T-helper 2 cell (primary cell): ENCODE results near the gene AIF1.
A peak's percentile ranks its signal among the peaks of the same experiment; 100 is the strongest.

ENCODE experiments used
- DNase-seq, 5 experiments: peaks; one replicate each; pipeline versions ENCODE4 v3.0.0 to v3.0.0-alpha.2; 2012 to 2022

Gene AIF1

DNA sequence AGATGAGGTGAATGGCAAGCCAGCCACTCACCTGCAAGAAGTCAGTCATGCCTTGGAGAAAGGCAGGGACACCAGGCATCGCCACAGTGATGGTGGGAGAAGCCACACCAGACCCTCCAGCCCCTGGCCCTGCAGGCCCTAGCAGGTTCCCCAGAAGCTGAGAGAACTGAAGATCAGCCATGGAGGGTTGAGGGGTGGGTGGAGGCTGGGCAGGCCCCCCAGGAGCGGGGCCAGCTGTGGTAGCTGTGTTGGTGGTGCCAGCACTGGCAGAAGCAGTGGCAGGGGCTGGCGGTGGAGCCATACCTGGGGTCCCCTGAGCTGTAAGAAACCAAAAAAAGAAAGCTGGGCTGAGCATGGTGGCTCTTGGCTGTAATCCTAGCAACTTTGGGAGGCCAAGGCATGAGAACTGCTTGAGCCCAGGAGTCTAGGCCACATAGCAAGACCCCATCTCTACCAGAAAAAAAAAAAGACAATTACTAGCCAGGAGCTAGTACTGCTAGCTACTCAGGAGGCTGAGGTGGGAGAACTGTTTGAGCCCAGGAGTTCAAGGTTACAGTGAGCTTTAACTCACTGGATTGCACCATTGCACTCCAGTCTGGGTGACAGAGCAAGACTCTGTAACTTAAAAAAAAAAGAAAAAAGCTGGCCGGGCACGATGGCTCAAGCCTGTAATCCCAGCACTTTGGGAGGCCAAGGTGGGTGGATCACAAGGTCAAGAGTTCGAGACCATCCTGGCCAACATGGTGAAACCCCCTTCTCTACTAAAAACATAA, 27.9 kb downstream of the AIF1 start:
- DNase-seq = no peak

GRCh38 chr6:31643818-31644454, 28.9 kb downstream of the AIF1 start:
- DNase-seq = no peak

DNA sequence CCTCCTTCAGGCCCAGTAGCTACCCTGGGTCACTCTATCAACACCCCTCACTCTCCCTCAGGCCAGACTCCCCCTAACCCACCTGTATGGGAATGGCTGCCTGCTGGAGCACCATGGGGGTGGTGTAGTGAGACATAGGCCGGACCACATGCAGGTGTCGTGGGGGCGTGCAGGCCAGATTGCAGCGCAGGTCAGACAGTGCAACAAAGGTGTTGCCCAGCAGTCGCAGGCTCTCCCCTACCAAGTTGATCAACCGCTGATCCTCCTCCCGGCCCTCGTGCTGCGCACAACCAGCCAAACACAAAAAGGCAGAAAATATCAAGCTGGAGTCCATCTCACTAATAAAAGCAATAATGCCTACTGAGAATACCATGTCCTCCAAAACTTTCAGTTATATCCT, 30.3 kb downstream of the AIF1 start:
- no peak for DNase-seq

DNA sequence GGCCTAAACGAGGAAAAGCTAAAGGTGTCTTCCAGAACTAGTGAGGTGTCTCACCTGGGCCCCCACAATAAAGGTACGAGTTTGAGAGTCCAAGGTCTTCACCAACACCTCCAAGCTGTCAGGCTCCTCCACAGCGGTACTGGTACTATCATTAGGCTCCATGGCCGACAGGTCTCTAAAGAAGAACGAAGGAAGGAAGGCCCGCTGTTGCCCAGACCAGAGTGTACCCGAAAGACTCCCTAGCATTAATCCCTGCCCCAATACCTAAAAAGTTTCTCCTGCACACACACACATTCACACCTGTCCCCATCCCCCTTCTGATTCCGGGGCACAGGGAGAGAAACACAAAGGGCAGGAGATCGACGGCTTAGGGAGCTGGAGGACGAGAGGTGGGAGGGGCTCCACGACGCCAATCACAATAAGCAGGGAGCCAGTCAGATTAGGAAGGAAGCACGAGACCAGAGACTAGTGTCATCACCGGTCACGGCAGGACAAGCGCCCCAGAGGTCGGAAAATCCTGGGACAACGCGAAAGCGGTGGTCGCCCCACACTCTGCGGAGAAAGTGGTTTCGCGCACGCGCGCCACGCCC, 36.7 kb downstream of the AIF1 start:
- peak in 1 of 5 experiments; percentile 83 for DNase-seq

DNA sequence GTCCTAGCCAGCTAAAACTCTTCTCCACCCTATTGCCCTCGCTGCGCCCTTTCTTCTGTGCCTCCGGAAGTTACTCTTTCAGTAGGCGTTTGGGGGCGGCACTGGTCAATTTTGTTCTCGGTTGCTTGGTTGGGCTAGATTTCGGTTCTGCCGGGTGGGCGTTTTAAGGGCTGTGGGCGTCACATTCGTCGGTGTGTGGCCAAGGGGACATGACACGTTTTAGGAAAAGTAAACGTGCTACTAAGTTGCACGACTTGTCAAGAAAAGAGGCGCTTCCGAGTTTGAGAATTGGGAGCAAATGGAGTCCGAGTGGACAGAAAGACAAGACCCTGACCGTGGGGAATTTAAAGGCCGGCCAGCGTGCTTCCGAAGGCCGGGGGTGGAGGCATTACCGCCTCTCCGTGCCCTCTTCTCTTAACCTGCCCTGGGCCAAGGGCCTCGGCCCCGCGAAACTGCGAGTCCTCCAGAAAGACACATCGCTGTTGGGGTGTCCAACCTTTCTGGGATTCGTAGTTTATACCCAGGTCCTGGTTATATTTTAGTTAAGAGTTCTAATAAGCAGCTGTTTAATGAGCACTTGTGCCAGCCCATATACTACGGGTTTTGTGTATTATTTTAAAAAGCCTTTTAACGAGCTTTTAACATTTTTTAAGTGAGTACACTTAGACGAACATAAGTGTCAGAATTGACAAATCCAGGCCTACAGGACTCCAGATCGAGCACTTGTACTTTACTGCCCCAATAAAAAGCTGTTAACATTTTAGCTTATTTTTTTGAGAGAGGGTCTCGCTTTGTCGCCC, 38.1 kb downstream of the AIF1 start:
- peak in 4 of 5 experiments; percentile 54 to 89 (median 76) for DNase-seq

DNA sequence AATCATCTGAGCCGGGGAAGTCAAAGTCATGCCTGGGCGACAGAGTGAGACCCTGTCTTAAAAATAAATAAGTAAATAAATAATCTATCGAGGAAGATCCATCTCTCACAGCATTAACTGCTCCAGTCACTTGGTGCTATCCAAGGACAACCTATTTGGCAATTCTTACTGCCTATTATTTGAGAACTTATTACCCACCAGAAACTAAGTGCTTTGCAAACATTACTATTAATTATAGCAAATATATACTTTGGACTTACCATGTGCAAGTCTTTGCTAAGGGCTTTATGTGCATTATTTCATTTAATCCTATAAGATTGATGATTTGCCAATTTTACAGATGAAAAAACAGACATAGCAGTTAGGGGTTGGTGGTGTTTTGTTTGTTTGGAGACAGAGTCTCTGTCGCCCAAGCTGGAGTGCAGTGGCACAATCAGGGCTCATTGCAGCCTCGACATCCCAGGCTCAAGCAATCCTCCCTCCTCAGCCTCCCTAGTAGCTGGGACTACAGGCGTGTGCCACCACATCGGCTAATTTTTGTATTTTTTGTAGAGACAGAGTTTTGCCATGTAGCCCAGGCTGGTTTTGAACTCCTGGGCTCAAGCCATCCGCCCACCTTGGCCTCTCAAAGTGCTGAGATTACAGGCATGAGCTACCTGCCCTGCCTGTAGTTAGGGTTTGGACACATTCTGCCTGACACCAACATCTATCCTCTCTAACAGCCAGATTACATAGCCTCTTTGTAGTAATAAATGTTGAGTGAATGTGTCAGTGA, 39.7 kb downstream of the AIF1 start:
- DNase-seq = no peak

DNA sequence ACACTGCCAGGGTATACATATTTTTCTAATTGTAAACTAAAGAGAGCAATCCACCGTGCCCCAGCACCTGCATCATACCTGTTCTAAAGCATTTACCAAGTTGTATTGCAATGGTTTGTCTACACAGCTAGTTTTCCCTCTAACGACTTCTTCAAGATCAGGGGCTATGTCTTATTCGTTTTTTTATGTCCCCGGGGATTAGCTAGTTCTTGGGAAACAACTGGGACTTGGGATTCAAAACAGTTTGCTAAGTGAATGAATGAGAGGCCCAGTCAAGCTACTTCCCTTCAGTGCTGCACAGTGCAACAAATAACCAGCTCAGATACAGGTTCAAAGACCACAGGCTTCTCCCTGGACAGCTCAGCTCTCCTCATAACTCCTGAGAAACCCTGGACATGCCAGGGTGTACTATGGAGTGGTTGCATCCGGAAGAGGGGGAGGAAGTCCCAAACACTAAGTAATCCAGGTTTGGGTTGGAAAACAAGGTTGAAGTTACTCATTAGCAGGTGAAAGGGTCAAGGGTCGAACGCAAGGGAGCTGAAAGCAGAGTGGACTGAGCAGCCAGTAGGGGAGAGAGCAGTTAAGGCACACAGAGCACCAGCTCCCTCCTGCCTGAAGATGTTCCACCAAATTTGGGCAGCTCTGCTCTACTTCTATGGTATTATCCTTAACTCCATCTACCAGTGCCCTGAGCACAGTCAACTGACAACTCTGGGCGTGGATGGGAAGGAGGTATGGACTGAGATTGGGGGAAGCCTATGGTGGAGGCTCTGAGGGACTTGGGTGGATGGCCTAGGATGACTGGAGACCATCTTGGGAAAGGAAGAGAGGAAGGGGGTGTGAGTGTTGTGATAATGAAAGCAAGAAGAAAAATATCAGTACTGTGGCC, 40.6 kb downstream of the AIF1 start, which contains the start of gene APOM:
Gene APOM, plus strand, starts transcription at position 546 of the 889 bp plus-strand sequence. Its CDS starts 73 bp downstream, at position 619.
- DNase-seq = no peak

DNA sequence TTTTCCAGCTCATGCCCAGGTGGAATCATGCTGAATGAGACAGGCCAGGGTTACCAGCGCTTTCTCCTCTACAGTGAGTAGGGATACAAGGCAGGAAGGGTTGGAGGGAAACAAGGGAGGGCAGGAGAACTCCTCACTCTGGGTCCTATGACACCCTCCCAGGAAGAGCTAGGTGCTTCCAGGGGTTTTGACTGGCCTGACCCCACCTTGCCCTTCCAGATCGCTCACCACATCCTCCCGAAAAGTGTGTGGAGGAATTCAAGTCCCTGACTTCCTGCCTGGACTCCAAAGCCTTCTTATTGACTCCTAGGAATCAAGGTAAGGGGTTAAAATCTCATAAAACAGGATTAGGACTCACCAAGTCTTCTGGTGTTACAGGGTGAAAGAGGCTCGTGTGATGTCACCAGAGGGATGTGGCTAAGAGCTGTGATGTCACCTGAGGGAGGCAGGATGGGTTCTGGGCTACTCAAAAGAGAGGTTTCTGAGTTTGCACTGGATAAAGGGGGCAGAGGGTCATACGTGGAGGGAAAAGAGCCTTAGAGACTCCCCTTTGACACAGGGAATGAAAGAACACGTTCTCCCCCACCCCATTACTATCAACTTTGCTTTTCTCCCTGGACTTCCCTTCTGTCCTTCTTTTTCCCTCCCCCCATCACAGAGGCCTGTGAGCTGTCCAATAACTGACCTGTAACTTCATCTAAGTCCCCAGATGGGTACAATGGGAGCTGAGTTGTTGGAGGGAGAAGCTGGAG, 42.5 kb downstream of the AIF1 start:
- DNase-seq = peak in 1 of 5 experiments; percentile 65

GRCh38 chr6:31658158-31658688, 43.2 kb downstream of the AIF1 start:
- DNase-seq = no peak

DNA sequence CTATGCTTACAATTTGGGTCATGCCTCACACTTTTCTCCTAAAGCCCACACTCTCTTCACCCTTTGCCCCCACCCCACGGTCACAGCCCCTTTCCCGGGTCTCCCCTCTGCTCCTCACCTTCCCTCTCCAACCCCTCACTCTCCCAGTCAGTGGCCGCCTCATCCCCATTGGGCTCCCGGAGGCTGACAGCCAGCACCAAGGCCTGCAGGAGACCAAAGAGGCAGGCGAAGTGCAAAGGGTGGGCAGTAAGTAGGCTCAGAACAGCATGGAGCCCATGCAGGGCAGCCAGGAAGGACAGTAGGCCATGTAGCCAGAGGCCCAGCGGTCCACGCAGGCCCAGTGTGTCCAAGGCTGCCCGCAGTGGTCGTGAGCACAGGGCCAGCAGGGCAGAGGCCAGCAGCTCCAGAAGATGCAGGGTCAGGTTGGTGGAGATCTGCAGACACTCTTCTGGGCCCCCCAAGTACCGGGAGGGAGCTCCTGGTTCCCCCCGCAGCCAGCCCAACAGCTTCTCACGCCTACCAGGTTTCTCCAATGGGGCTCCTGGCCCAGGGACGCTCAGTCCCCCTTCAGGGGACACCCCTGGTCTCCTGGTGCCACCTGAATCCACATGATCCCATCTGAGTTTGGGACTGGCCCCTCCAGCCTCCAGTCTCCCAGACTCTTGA, 44.1 kb downstream of the AIF1 start:
- DNase-seq = no peak

- DNase-seq = peak in 1 of 5 experiments; percentile 61
These were observed 44.8 kb downstream of the AIF1 start for GRCh38 chr6:31659649-31660380.

DNA sequence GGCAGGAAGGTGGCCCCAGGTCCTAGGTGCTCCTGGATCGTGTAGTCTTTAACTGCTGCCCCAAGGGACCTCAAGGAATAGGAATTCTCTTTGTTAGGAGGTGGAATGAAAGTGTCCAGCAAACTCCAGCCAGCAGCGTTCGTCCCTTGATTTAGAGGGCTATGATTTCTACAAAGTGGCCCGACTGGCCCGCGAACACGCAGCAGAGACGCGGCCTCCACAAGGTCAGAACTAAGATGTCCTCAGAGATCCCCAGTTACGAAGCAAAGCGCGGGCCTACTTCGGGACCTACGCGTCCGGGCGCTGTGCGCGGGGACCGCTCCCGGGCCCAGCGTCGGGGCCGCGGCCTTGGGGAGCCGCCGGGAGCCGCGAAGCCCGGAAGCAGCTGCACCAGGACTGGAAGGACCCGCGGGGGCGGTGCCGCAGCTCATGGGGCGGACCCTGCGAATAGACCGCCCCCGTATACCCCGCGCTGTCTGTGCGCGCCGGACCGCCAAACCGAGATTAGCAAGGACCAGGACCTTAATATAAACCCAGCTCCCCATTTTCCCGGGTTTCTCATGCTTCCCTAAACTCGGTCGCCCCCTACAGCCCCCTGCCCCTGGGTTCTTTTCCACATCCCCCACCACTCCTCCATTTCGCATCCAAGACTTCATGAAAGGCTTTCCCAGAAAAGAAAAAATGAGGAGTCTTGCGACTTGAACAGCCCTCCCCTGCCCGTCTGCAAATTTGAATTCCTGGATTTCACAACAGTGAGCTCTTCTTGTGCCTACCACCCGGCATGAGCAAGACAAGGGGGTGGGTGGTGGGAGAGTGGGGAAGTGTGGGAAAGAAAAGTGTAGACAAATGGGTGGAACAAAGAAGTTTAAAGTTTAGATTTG, 45.6 kb downstream of the AIF1 start, which contains the start of gene C6orf47:
Gene C6orf47, minus strand, starts transcription at position 398 of the 881 bp plus-strand sequence. CDS start 831 bp downstream, outside the sequence.
- DNase-seq = peak; percentile 46 to 84 (median 66)

- no peak for DNase-seq
These were observed 46.5 kb downstream of the AIF1 start for GRCh38 chr6:31661262-31662123.

GRCh38 chr6:31662124-31662723, 47.2 kb downstream of the AIF1 start:
- DNase-seq = no peak

DNA sequence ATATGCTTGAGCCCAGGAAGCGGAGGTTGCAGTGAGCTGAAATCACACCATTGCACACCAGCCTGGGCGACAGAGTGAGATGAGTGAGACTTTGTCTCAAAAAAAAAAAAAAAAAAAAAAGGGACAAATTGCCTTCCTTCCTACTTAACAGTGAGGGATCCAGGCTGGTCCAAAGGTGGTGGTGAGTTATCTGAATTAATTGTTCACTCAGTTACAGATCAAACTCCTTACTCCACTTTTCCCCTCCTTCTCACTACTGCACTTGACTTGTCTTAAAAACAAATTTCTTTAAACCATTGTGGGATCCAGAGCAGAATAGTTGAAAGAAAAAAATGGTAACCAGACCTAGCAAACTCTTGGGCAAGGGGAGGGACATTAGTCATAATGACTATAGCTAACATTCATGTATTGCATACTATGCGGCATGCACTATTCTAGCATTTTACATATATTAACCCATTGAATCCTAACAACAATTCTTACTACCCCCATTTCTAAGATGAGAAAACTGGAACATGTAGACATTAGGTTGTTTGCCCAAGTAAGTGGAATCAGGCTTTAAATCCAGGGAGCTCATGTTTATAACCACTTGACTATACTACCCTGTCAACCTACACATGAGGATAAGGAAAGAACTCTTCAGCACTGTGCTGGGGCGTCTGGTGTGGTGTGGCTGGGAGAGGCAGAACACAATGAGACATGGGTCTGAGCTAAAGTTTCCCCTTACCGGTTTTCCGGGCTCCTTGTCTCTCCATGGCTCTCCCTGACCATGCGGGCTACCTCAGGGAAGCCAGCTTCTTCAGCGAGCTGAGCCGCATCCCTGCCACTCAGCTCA, 48.3 kb downstream of the AIF1 start:
- no peak for DNase-seq
